Right lung (tissue), 5 donors: ENCODE results near the gene CNR2. TPM values are rescaled to one million over a fixed set of nuclear protein-coding genes. Genes with fewer than 3 reads are reported as not detected.
"Not testable (repeated sequence)": the region's sequence is repeated elsewhere in the genome, so short reads cannot be mapped to it uniquely, and the experiment has no call there.

ENCODE experiments used
- DNase-seq, 2 donors: peaks; one replicate each; pipeline ENCODE4 v3.0.0-alpha.2; 2013
- polyA plus RNA-seq, 5 donors: library from polyadenylated mRNA; unstranded; fragments of 120-200 nt; gene quantifications; one replicate each; pipeline versions ENCODE4 v1.2.1 to v1.2.3, GENCODE V29; 2013; ENCODE audit warnings: inconsistent platforms in 1 of 5, low replicate concordance in 1 of 5; ENCODE audit not compliant: insufficient read length in 5 of 5, insufficient read depth in 1 of 5

Gene CNR2
- polyA plus RNA-seq, 5 donors, result 0.05 to 0.18 (median 0.14) TPM

GRCh38 chr1:23836037-23836436, 77.1 kb downstream of the CNR2 start:
- DNase-seq, result no peak

DNA sequence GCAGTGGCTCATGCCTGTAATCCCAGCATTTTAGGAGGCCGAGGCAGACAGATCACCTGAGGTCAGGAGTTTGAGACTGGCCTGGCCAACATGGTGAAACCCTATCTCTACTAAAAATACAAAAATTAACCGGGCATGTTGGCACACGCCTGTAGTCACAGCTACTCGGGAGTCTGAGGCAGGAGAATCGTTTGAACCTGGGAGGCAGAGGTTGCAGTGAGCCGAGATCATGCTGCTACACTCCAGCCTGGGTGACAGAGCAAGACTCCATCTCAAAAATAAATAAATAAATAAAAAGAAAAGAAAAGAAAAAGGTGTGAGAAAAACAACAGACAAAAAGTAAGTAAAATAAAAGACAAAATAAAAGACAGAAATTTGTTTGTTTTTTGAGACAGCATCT, 79.0 kb downstream of the CNR2 start:
- DNase-seq, result not testable (repeated sequence)

DNA sequence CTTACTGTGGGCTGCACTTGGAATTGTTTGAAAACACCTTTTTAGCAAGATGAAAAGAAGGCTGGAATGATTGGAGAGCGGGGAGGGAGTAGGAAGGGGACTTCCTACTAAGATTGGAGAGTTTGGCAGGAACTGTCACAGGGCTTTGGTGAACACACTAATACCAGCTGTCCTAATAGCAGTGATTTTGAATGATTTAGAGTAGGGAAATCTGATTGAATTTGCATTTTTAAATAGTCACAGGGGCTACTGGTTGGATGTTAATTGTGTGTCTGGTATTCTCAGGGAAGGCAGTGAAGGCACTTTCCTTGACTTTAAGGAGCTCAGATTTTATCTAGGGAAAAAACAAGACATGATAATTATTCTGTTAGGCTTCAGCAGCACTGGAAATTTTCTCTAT, 85.4 kb downstream of the CNR2 start:
- DNase-seq, result no peak

DNA sequence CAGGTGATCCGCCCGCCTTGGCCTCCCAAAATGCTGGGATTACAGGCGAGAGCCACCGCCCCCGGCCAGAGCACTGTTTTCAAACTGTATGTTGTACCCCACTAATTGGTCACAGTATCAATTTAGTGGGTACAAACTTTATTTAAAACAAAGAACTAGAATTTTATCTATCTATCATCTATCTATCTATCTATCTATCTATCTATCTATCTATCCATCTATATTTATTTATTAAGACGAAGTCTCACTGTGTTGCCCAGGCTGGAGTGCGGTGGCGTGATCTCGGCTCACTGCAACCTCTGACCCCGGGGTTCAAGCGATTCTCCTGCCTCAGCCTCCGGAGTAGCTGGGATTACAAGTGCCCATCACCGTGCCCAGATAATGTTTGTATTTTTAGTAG, 86.6 kb downstream of the CNR2 start:
- DNase-seq, result not testable (repeated sequence)

DNA sequence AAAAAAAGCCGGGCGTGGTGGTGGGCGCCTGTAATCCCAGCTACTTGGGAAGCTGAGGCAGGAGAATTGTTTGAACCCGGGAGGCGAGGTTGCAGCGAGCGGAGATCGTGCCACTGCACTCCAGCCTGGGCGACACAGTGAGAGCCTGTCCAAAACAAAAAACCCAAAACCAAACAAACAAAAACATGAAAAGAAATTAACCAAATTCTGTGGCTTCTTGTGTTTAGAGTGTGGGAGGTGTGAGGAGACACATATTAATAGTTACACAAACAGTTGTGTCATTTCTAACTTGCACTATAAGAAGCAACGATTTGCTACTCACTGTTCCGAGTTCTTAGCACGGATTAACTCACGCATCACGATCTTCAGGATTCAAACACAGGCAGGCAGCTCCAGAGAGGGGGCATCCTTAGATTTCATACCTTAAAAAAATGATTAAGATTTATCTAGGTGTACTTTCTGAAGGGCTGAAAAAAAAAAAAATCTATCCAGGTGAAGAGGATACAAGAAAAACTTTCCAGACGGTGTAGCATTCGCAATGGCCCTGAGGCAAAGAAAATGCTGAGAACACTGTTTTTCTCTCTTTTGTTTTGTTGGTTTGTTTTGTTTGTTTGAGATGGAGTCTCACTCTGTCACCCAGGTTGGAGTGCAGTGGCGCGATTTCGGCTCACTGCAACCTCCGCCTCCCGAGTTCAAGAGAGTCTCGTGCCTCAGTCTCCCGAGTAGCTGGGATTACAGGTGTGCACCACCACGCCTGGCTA, 87.2 kb downstream of the CNR2 start:
- DNase-seq, result no peak

DNA sequence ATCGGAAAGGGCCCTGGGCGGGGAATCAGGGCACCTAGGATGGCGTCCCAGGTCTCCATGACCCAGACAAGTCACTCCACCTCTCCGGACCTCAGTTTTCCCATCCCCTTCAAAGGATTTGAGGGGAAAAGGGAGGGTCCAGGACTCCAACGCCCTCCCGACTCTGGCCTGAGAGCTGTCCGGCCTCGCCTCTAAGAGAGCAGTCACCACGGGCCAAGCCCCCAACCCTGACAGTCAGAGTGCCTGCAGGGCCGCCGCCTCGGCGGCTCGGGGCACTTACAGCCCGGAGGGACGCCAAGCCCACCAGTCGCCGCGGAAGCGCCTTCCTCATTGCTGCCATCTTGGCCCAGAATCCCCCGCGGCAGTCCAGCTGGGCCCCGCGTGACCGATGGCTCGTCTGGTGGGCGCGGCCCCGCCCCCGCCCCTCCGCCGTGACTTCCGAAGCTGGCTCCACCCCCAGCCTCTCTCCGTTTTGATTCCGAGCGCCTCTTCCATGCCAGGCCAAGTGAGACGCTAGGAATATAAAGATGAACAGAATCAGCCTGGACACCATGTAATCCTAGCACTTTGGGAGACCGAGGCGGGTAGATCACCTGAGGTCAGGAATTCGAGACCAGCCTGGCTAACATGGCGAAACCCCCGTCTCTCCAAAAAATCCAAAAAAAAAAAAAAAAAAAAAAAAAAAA, 87.9 kb downstream of the CNR2 start, which contains the start of gene HMGCL:
Gene HMGCL, minus strand, starts transcription at position 354 of the 686 bp plus-strand sequence. Its CDS starts 14 bp downstream, at position 340.
- peak; percentile 90 for DNase-seq

DNA sequence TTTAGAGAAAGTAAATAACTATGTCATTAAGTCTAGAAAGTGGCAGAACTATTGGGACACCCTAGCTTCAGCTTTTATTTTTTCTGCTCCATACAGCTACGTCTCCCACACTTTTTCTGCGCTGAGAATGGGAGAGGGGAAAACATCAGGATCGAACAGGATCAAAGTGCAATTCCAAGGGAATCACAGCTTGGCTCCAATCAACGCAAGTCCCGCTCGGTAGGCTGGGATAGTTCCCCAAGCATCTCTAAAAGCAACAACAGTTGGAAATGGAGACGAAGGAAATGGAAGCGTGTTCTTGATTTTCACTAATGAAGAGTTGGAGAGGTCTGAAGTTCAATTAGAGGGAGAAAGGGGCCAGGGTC, 88.5 kb downstream of the CNR2 start:
- no peak for DNase-seq

- no peak for DNase-seq
Measured at GRCh38 chr1:23823767-23824166, 89.4 kb downstream of the CNR2 start.

Other genes starting within 250 kb of the CNR2 start
- gene RPL11, start 221.6 kb downstream of the CNR2 start, polyA plus RNA-seq, result 1,000 to 10,000 TPM; 2,753 to 3,538 (median 2,785) TPM
- 10 to 100 TPM; 39.1 to 45.6 (median 40.7) TPM for gene ELOA, start 169.9 kb downstream of the CNR2 start, polyA plus RNA-seq
- gene PITHD1, start 134.9 kb downstream of the CNR2 start, polyA plus RNA-seq, result 10 to 100 TPM; 52.7 to 70.2 (median 60.2) TPM
- 10 to 100 TPM; 37.0 to 63.6 (median 48.0) TPM for gene LYPLA2, start 122.2 kb downstream of the CNR2 start, polyA plus RNA-seq
- 10 to 100 TPM; 12.4 to 23.3 (median 15.9) TPM for gene GALE, start 112.6 kb downstream of the CNR2 start, polyA plus RNA-seq
- gene HMGCL, start 87.9 kb downstream of the CNR2 start, polyA plus RNA-seq, result 10 to 100 TPM; 32.3 to 38.6 (median 32.8) TPM
- gene FUCA1, start 45.1 kb downstream of the CNR2 start, polyA plus RNA-seq, result 10 to 100 TPM; 22.0 to 29.9 (median 23.7) TPM
- 100 to 1,000 TPM; 209 to 306 (median 252) TPM for gene PNRC2, start 46.5 kb upstream of the CNR2 start, polyA plus RNA-seq
- 100 to 1,000 TPM; 191 to 319 (median 294) TPM for gene SRSF10, start 67.0 kb upstream of the CNR2 start, polyA plus RNA-seq
- 10 to 100 TPM in 1 of 5 donors, 1 to 10 TPM in 1, under 1 TPM in 3; 0.03 to 17.1 (median 0.34) TPM for gene MYOM3, start 198.8 kb upstream of the CNR2 start, polyA plus RNA-seq
- under 1 TPM; 0.32 to 0.56 (median 0.43) TPM for gene IL22RA1, start 229.8 kb upstream of the CNR2 start, polyA plus RNA-seq